HCT116 (cell line): ENCODE measurements around the gene MGAT4C.

Experiments
- CTCF ChIP-seq, 3 experiments: fragments of 200-600 bp in 1 of 3; sonication (generic) in 1 of 3; IDR thresholded peaks in 2 of 3; conservative IDR thresholded peaks in 1 of 3; 2 replicates each; pipeline ENCODE4 v1.5.1; 2012 to 2017; ENCODE audit warnings: low read depth in 2 of 3, low read length in 2 of 3, antibody characterized with exemption in 1 of 3, borderline replicate concordance in 1 of 3, control low read depth in 1 of 3, mild to moderate bottlenecking in 1 of 3, mixed read lengths in 1 of 3, mixed run types in 1 of 3, moderate library complexity in 1 of 3; ENCODE audit not compliant: insufficient read depth in 1 of 3
- JUND ChIP-seq: IDR thresholded peaks from 2 replicates; pipeline ENCODE4 v1.6.1; 2012
- POLR2AphosphoS5 ChIP-seq: IDR thresholded peaks from 2 replicates; pipeline ENCODE4 v1.6.1; 2011; ENCODE audit warnings: mild to moderate bottlenecking, low read depth, low read length, moderate library complexity
- RAD21 ChIP-seq: IDR thresholded peaks from 2 replicates; pipeline ENCODE4 v1.6.1; 2012; ENCODE audit warnings: low read depth, mild to moderate bottlenecking
- SIN3A ChIP-seq: IDR thresholded peaks from 2 replicates; pipeline ENCODE4 v1.6.1; 2012; ENCODE audit warnings: low read depth
- TF ChIP-seq, protein P1 (sequence below): IDR thresholded peaks from 2 replicates; pipeline ENCODE4 v1.6.1; 2012

DNA sequence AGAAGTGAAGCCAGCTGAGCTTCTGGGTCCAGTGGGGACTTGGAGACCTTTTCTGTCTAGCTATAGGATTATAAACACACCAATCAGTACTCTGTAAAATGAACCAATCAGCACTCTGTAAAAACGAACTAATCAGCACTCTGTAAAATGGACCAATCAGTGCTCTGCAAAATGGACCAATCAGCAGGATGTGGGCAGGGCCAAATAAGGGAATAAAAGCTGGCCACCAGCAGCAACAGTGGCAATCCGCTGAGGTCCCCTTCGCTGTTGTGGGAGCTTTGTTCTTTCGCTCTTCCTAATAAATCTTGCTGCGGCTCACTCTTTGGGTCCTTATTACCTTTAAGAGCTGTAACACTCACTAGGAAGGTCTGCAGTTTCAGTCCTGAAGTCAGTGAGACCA is 309.8 kb downstream of the MGAT4C start:
- TF ChIP-seq POLR2AphosphoS5 (no peak), JUND (no peak), CTCF (IDR thresholded peaks at IDR 0.05 in 2 of 3, conservative IDR thresholded peaks at IDR 0.05 in 1 of 3; ENCODE audit: borderline replicate concordance in 1 of 3, insufficient read depth in 1 of 3, low read depth in 2 of 3, low read length in 2 of 3) (no peak), SIN3A (no peak), RAD21 (no peak)
- TF ChIP-seq, protein P1, sequence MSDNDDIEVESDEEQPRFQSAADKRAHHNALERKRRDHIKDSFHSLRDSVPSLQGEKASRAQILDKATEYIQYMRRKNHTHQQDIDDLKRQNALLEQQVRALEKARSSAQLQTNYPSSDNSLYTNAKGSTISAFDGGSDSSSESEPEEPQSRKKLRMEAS = no peak
